HL-60 (cell line): ENCODE results near the gene GREB1.

Source experiments
- CTCF ChIP-seq: IDR thresholded peaks from one replicate; pipeline ENCODE4 v1.5.1; 2011; ENCODE audit warnings: low read length, control low read depth, inconsistent platforms; ENCODE audit not compliant: insufficient read depth
- GABPA ChIP-seq: IDR thresholded peaks from 2 replicates; pipeline ENCODE4 v1.6.1; 2012; ENCODE audit warnings: low read depth
- POLR2AphosphoS5 ChIP-seq: IDR thresholded peaks from 2 replicates; pipeline ENCODE4 v1.6.1; 2012; ENCODE audit warnings: low read depth
- REST ChIP-seq: IDR thresholded peaks from 2 replicates; pipeline ENCODE4 v1.6.1; 2012; ENCODE audit warnings: low read depth; ENCODE audit not compliant: insufficient replicate concordance
- SPI1 ChIP-seq: IDR thresholded peaks from 2 replicates; pipeline ENCODE4 v1.6.1; 2012; ENCODE audit warnings: low read depth, mild to moderate bottlenecking, borderline replicate concordance

- TF ChIP-seq CTCF (no peak), POLR2AphosphoS5 (no peak), REST (no peak), SPI1 (no peak), GABPA (no peak)
These were observed 145.8 kb downstream of the GREB1 start for GRCh38 chr2:11679486-11680181.
